Measurements from ENCODE around the gene MRPS35. TPM values are rescaled to one million over a fixed set of nuclear protein-coding genes. Genes with fewer than 3 reads are reported as not detected.
"Not testable (repeated sequence)": the region's sequence is repeated elsewhere in the genome, so short reads cannot be mapped to it uniquely, and the experiment has no call there.

MRPS35 gene
- total RNA-seq, 8 experiments from 2014 or later: 42.2 to 67.7 (median 54.7) TPM

DNA sequence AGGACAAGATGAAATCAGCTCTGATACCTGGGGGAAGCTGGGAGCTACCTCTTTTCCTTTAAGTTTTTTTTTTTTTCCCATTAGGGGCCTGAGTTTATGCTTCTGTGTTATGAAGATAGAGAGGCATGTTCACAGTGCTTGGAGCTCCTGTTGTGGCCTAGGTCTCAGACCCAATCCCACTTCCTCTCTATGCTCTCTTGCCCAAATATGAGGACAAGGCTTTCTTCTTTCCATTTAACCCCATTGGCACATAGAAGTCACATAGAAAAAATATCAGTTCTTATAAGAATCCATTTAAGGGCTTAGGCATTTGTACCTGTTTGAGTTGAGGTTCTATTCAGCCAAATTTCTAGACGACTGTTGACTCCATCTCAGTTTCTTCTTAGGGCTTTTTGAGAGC, 12.6 kb downstream of the MRPS35 start:
- H3K27ac ChIP-seq: no peak overlapping the region
- H3K4me3 ChIP-seq: no peak overlapping the region
- 71 to 100% (median 100%) methylated on average over 1 of the region's 1 CpG; no CpG with 5 or more reads in 4 of the 10 experiments for WGBS, 10 experiments
- ATAC-seq (replicated peaks in 6 of 8): no peak
- in situ Hi-C loops (cut with MboI; ENCODE audit: low pct_unique_long_range_greater_than_20kb in 2 of 9, low sequenced_read_pairs in 9 of 9, unreplicated experiment in 9 of 9): no loop called here
- H3K4me1 ChIP-seq (replicated peaks in 1 of 2): no peaks in the 10 kb centered on the region

GRCh38 chr12:27730097-27730588, 19.5 kb downstream of the MRPS35 start:
- in situ Hi-C loops (cut with MboI; ENCODE audit: low pct_unique_long_range_greater_than_20kb in 2 of 9, low sequenced_read_pairs in 9 of 9, unreplicated experiment in 9 of 9): loop anchor here in 2 of 9 experiments (25.0 kb wide), 2 partner anchors 207 to 432 kb away; no protein-coding TSS in a partner anchor
- no peaks in the 10 kb centered on the region for H3K4me1 ChIP-seq (replicated peaks in 1 of 2)
- no peak overlapping the region for H3K4me3 ChIP-seq
- H3K27ac ChIP-seq: no peak overlapping the region
- WGBS, 10 experiments: 57 to 100% (median 92%) methylated on average over 1 to 4 of the region's 4 CpGs; no CpG with 5 or more reads in 2 of the 10 experiments
- ATAC-seq (replicated peaks in 6 of 8): no peak

DNA sequence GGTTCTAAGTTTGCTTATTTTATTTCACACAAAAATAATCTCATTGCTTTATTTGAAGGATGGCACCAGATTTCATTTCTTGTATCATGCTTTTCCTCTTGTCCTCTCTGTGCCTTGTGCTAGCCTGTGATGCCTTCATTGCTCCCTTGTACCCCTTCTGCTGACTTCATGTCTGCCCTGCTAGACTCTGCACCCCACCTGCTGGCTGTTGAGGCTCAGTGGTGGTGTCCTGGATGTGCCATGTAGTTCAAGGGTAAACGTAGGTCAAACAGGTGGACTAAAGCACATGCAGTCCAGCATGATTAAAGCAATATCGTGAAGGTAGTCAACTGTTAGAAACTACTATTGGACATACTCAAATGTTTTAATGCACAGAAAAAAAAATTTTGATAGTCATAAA, 21.6 kb downstream of the MRPS35 start:
- 40 to 100% (median 85%) methylated on average over 1 to 2 of the region's 2 CpGs; no CpG with 5 or more reads in 2 of the 10 experiments for WGBS, 10 experiments
- Histone ChIP-seq H3K4me1 (replicated peaks in 1 of 2) (no peaks in the 10 kb centered on the region), H3K27ac (no peak overlapping the region), H3K4me3 (no peak overlapping the region)
- in situ Hi-C loops (cut with MboI; ENCODE audit: low pct_unique_long_range_greater_than_20kb in 2 of 9, low sequenced_read_pairs in 9 of 9, unreplicated experiment in 9 of 9): loop anchor here in 2 of 9 experiments (25.0 kb wide), 2 partner anchors 205 to 430 kb away; no protein-coding TSS in a partner anchor
- peak in 2 of 8 experiments; percentile 35 to 38 for ATAC-seq (replicated peaks in 6 of 8)

- Histone ChIP-seq H3K4me1 (replicated peaks in 1 of 2) (no peaks in the 10 kb centered on the region), H3K4me3 (no peak overlapping the region), H3K27ac (no peak overlapping the region)
- in situ Hi-C loops (cut with MboI; ENCODE audit: low pct_unique_long_range_greater_than_20kb in 2 of 9, low sequenced_read_pairs in 9 of 9, unreplicated experiment in 9 of 9): loop anchor here in 2 of 9 experiments (25.0 kb wide), 2 partner anchors 204 to 429 kb away; no protein-coding TSS in a partner anchor
- 0 to 49% (median 29%) methylated on average over 1 to 3 of the region's 3 CpGs; no CpG with 5 or more reads in 2 of the 10 experiments for WGBS, 10 experiments
- ATAC-seq (replicated peaks in 6 of 8): peak in 2 of 8 experiments; percentile 34 to 57
These were observed 22.5 kb downstream of the MRPS35 start for GRCh38 chr12:27733052-27733656.

DNA sequence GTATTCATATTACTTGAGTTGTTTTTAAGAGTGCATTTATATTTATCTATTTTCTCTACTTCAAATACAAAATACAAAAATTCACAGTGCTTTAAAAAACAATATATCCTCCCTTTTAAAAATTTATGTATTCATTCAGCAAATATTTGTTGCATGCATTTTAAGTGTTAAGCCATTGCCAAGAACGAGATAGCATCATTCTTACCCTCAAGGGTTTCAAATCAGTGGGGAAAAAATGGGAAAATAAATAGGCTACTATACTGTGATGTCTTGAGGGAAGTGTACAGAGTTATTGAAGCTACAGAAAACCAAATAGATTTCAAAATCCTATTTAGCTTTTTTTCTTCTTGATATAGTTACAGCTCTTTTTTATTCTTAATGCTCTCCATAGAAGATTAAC, 23.2 kb downstream of the MRPS35 start:
- Histone ChIP-seq H3K4me3 (no peak overlapping the region), H3K27ac (no peak overlapping the region), H3K4me1 (replicated peaks in 1 of 2) (no peaks in the 10 kb centered on the region)
- in situ Hi-C loops (cut with MboI; ENCODE audit: low pct_unique_long_range_greater_than_20kb in 2 of 9, low sequenced_read_pairs in 9 of 9, unreplicated experiment in 9 of 9): loop anchor here in 2 of 9 experiments (25.0 kb wide), 2 partner anchors 204 to 429 kb away; no protein-coding TSS in a partner anchor
- peak in 1 of 8 experiments; percentile 29 for ATAC-seq (replicated peaks in 6 of 8)
- 25 to 100% (median 90%) methylated on average over 1 of the region's 1 CpG for WGBS, 10 experiments

DNA sequence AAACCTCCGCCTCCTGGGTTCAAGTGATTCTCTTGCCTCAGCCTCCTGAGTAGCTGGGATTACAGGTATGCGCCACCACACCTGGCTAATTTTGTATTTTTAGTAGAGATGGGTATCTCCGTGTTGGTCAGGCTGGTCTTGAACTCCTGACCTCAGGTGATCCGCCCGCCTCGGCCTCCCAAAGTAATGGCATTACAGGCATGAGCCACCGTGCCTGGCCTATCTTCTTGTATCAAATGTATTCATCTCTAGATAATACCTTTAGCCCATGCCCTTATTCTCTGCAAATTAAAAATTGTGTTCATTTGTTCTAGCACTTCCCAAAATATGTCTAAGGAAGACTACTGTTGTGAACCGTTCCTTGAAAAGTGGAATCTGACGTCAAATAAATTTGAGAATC, 23.7 kb downstream of the MRPS35 start:
- not testable (repeated sequence) for H3K27ac ChIP-seq; H3K4me3 ChIP-seq; ATAC-seq (replicated peaks in 6 of 8); H3K4me1 ChIP-seq (replicated peaks in 1 of 2)
- 86 to 100% (median 98%) methylated on average over 2 to 7 of the region's 9 CpGs; no CpG with 5 or more reads in 1 of the 10 experiments for WGBS, 10 experiments
- in situ Hi-C loops (cut with MboI; ENCODE audit: low pct_unique_long_range_greater_than_20kb in 2 of 9, low sequenced_read_pairs in 9 of 9, unreplicated experiment in 9 of 9): loop anchor here in 2 of 9 experiments (25.0 kb wide), 2 partner anchors 203 to 428 kb away; no protein-coding TSS in a partner anchor

- ATAC-seq (replicated peaks in 6 of 8): no peak
- no peak overlapping the region for H3K4me3 ChIP-seq
- in situ Hi-C loops (cut with MboI; ENCODE audit: low pct_unique_long_range_greater_than_20kb in 2 of 9, low sequenced_read_pairs in 9 of 9, unreplicated experiment in 9 of 9): loop anchor here in 2 of 9 experiments (10.0 to 25.0 kb wide), 3 partner anchors 194 to 419 kb away; no protein-coding TSS in a partner anchor
- WGBS, 10 experiments: 87 to 100% (median 97%) methylated on average over 1 to 5 of the region's 5 CpGs
- H3K4me1 ChIP-seq (replicated peaks in 1 of 2): no peaks in the 10 kb centered on the region
- no peak overlapping the region for H3K27ac ChIP-seq
These were observed 33.0 kb downstream of the MRPS35 start for GRCh38 chr12:27743601-27744000.

DNA sequence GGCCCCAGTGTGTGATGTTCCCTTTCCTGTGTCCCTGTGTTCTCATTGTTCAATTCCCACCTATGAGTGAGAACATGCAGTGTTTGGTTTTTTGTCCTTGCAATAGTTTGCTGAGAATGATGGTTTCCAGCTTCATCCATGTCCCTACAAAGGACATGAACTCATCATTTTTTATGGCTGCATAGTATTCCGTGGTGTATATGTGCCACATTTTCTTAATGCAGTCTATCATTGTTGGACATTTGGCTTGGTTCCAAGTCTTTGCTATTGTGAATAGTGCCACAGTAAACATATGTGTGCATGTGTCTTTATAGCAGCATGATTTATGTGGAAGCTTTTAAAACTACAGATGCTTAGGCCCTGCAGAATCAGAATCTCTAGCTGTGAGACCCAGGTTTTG, 35.1 kb downstream of the MRPS35 start:
- WGBS, 10 experiments: no CpG with 5 or more reads among the region's 1 CpG
- not testable (repeated sequence) for H3K4me3 ChIP-seq; H3K27ac ChIP-seq; H3K4me1 ChIP-seq (replicated peaks in 1 of 2); ATAC-seq (replicated peaks in 6 of 8)
- in situ Hi-C loops (cut with MboI; ENCODE audit: low pct_unique_long_range_greater_than_20kb in 2 of 9, low sequenced_read_pairs in 9 of 9, unreplicated experiment in 9 of 9): loop anchor here in 2 of 9 experiments (10.0 to 25.0 kb wide), 3 partner anchors 192 to 417 kb away; no protein-coding TSS in a partner anchor

DNA sequence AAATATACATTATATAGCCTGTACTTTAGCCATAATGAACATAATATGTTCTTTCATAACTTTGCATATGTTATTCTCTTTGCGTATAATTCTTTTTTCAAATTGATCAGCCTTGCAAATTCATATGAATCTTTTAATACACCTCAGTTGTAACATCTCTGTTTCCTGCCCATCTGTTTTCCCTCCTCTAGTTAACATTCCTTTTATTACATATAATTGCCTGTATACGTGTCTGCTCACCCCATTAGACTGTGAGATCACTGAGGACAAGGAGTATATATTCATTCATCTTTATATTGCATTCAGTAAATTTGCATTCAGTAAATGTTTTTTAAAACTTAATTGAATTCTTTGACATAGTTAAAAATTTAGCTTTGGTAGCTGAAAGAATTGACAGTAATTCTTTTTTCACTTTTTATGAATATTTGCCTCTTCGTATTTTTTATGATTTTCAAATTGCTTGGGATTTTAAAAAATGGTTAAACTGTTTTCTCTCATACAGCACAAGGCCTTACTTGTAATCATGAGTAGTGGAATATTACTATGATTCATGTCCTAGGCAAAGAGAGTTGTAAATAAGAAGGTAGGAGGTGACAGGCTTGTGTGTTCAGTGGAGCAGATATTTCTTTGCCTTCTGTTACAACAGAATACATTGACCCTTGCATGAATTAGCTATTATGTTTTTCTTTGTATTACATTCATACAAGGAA, 36.6 kb downstream of the MRPS35 start:
- 5 to 100% (median 80%) methylated on average over 2 to 3 of the region's 3 CpGs for WGBS, 10 experiments
- in situ Hi-C loops (cut with MboI; ENCODE audit: low pct_unique_long_range_greater_than_20kb in 2 of 9, low sequenced_read_pairs in 9 of 9, unreplicated experiment in 9 of 9): loop anchor here in 2 of 9 experiments (10.0 to 25.0 kb wide), 3 partner anchors 190 to 415 kb away; no protein-coding TSS in a partner anchor

DNA sequence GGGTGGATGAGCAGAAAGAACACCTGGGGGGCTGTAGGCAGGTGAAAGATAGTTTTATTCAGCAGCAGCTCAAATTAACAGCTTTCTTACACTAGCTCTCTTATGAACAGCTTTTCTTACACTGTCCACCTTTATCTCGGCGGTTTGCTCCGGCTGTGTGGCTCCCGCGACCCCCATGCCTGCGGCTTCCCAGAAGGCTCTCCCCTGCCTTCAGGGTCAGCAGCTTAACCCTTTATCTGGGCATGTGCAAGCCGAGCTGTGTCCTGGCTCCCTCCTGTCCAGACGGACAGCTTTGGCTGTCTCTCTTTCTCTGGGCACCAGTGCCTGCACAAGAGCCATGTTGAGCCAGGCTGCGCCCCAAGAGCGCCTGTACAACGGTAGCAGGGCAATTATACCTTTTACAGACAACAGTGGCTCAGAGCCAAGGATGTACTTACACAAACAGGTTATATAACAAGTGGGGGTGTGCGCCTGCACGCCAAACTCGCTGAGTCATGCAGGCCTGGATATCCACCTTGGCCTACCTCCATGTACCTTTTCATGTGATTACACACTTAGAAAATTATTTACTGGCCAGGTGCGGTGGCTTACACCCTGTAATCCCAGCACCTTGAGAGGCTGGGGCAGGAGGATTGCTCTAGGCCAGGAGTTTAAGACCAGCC, 40.9 kb downstream of the MRPS35 start:
- no peak overlapping the region for H3K27ac ChIP-seq
- in situ Hi-C loops (cut with MboI; ENCODE audit: low pct_unique_long_range_greater_than_20kb in 2 of 9, low sequenced_read_pairs in 9 of 9, unreplicated experiment in 9 of 9): no loop called here
- WGBS, 10 experiments: 89 to 100% (median 97%) methylated on average over 1 to 11 of the region's 15 CpGs; no CpG with 5 or more reads in 2 of the 10 experiments
- no peaks in the 10 kb centered on the region for H3K4me1 ChIP-seq (replicated peaks in 1 of 2)
- no peak overlapping the region for H3K4me3 ChIP-seq
- no peak for ATAC-seq (replicated peaks in 6 of 8)

More for the DNA sequence above, 36.6 kb downstream of the MRPS35 start:
- Histone ChIP-seq H3K4me1 (replicated peaks in 1 of 2) (no peaks in the 10 kb centered on the region), H3K27ac (no peak overlapping the region), H3K4me3 (no peak overlapping the region)
- peak in 2 of 8 experiments; percentile 77 to 78 for ATAC-seq (replicated peaks in 6 of 8)

GRCh38 chr12:27754795-27755194, 44.2 kb downstream of the MRPS35 start:
- Histone ChIP-seq H3K4me3 (no peak overlapping the region), H3K4me1 (replicated peaks in 1 of 2) (no peaks in the 10 kb centered on the region), H3K27ac (no peak overlapping the region)
- in situ Hi-C loops (cut with MboI; ENCODE audit: low pct_unique_long_range_greater_than_20kb in 2 of 9, low sequenced_read_pairs in 9 of 9, unreplicated experiment in 9 of 9): no loop called here
- WGBS, 10 experiments: 90 to 100% (median 97%) methylated on average over 2 to 3 of the region's 3 CpGs; no CpG with 5 or more reads in 2 of the 10 experiments
- no peak for ATAC-seq (replicated peaks in 6 of 8)

DNA sequence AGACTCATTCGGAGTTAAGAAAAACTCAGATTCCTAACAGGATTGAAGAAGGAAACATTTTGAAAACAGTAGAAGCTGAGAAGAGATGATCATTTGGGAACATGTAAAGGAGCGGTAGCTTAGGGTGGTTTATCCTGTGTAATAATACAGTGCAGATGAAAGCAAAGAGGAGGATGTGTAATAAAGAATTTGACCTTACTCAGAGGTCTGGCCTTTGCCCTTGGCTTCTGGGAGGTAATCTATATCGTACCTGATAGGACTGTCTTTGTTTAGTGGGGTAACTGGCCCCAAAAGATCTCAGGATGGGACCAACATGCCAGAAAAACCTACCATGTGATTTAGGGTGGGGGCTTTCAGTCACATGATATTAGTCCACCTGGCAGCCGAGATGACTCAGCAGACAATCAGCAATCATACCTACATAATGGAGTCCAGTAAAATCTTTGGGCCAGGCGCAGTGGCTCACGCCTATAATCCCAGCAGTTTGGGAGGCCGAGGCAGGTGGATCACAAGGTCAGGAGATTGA, 46.1 kb downstream of the MRPS35 start:
- H3K4me1 ChIP-seq (replicated peaks in 1 of 2): no peaks in the 10 kb centered on the region
- in situ Hi-C loops (cut with MboI; ENCODE audit: low pct_unique_long_range_greater_than_20kb in 2 of 9, low sequenced_read_pairs in 9 of 9, unreplicated experiment in 9 of 9): no loop called here
- no peak overlapping the region for H3K4me3 ChIP-seq
- H3K27ac ChIP-seq: no peak overlapping the region
- ATAC-seq (replicated peaks in 6 of 8): no peak
- WGBS, 10 experiments: 79 to 100% (median 98%) methylated on average over 1 to 3 of the region's 7 CpGs
